Islet of Langerhans (tissue), 1 donor: ENCODE results near the gene SFRP2.

Source experiments
- FAIRE-seq: peaks from one replicate; lab custom pipeline; 2011; peaks lifted over from hg19 to GRCh38; lab: Jason Lieb, UNC

The SFRP2 gene

GRCh38 chr4:153794006-153794405, 5.1 kb upstream of the SFRP2 start:
- FAIRE-seq, result no peak

- no peak for FAIRE-seq
These were observed 3.9 kb upstream of the SFRP2 start for GRCh38 chr4:153792618-153793247.

GRCh38 chr4:153791746-153792617, 3.1 kb upstream of the SFRP2 start:
- no peak for FAIRE-seq

GRCh38 chr4:153790962-153791551, 2.2 kb upstream of the SFRP2 start:
- FAIRE-seq, result no peak

GRCh38 chr4:153790500-153790865, 1.6 kb upstream of the SFRP2 start:
- FAIRE-seq, result no peak

- no peak for FAIRE-seq
These were observed 1.0 kb upstream of the SFRP2 start for GRCh38 chr4:153789741-153790499.

GRCh38 chr4:153788051-153788412, 851 bp downstream of the SFRP2 start:
- FAIRE-seq, result no peak

GRCh38 chr4:153787575-153787974, 1.3 kb downstream of the SFRP2 start:
- no peak for FAIRE-seq

- no peak for FAIRE-seq
These were observed 1.8 kb downstream of the SFRP2 start for GRCh38 chr4:153787061-153787560.

- FAIRE-seq, result no peak
These were observed 2.8 kb downstream of the SFRP2 start for GRCh38 chr4:153785910-153786721.

- FAIRE-seq, result no peak
These were observed 4.7 kb downstream of the SFRP2 start for GRCh38 chr4:153784166-153784699.

- FAIRE-seq, result no peak
These were observed 6.3 kb downstream of the SFRP2 start for GRCh38 chr4:153782581-153782980.

- no peak for FAIRE-seq
These were observed 7.0 kb downstream of the SFRP2 start for GRCh38 chr4:153781717-153782416.

- FAIRE-seq, result no peak
These were observed 7.6 kb downstream of the SFRP2 start for GRCh38 chr4:153781280-153781679.

GRCh38 chr4:153780876-153781275, 8.0 kb downstream of the SFRP2 start:
- no peak for FAIRE-seq

GRCh38 chr4:153780221-153780620, 8.7 kb downstream of the SFRP2 start:
- FAIRE-seq, result no peak

GRCh38 chr4:153778383-153778782, 10.5 kb downstream of the SFRP2 start:
- no peak for FAIRE-seq

GRCh38 chr4:153777421-153777820, 11.5 kb downstream of the SFRP2 start:
- FAIRE-seq, result no peak

- FAIRE-seq, result no peak
These were observed 12.3 kb downstream of the SFRP2 start for GRCh38 chr4:153776601-153777000.

- no peak for FAIRE-seq
These were observed 15.6 kb downstream of the SFRP2 start for GRCh38 chr4:153773236-153773690.

- no peak for FAIRE-seq
These were observed 17.8 kb downstream of the SFRP2 start for GRCh38 chr4:153771046-153771445.
